NCI-H524 (cell line): ENCODE data around the gene UNC79.

Experiments used
- DNase-seq, 2 experiments: peaks; one replicate each; lab custom pipeline; 2025; lab: John Stamatoyannopoulos, UW

UNC79 gene

GRCh38 chr14:93727917-93728650 lies 297.3 kb downstream of the UNC79 start:
- DNase-seq: no peak

DNA sequence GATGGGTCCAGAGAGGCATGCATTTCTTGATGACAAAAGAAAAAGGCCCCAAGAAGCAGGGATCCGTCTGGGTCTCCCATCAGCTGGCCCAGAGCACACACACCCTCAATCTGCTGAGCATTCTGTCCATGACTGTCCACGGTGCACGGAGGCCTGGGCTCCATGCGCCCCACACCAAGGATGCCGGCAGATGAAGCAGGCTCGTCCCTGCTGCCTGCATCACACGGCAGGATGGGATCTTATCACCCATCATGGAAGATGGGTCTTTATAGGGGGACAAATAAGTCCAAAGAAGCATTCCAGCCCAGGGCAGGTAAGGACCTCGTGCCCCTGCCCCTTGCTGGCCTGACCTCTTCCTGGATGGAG lies 297.9 kb downstream of the UNC79 start:
- DNase-seq: no peak

DNA sequence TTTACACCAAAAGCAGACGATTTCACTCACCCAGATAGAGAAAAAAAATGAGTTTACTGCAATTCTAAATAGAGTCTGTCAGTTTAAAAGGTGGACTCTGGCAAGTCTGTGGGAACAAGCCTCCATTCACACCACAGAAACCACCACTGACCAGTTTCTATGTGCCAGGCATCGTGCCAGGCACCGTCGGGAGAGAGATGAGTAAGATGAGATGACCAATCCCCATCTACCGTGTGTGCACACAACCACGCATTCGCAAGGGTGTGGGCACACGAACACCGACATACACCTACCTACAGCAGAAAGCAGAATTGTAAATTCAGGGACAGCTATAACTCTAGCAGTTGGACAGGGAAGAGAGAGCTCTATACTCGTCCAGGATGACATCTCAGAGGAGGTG lies 299.3 kb downstream of the UNC79 start:
- no peak for DNase-seq

GRCh38 chr14:93731753-93732152 lies 301.0 kb downstream of the UNC79 start:
- no peak for DNase-seq

- no peak for DNase-seq
Observed at GRCh38 chr14:93732524-93732923, 301.8 kb downstream of the UNC79 start.

GRCh38 chr14:93733231-93733630 lies 302.5 kb downstream of the UNC79 start:
- no peak for DNase-seq

GRCh38 chr14:93733631-93734030 lies 302.9 kb downstream of the UNC79 start:
- DNase-seq: no peak

GRCh38 chr14:93734086-93734822 lies 303.5 kb downstream of the UNC79 start:
- no peak for DNase-seq

- no peak for DNase-seq
Observed at GRCh38 chr14:93735206-93735605, 304.5 kb downstream of the UNC79 start.

DNA sequence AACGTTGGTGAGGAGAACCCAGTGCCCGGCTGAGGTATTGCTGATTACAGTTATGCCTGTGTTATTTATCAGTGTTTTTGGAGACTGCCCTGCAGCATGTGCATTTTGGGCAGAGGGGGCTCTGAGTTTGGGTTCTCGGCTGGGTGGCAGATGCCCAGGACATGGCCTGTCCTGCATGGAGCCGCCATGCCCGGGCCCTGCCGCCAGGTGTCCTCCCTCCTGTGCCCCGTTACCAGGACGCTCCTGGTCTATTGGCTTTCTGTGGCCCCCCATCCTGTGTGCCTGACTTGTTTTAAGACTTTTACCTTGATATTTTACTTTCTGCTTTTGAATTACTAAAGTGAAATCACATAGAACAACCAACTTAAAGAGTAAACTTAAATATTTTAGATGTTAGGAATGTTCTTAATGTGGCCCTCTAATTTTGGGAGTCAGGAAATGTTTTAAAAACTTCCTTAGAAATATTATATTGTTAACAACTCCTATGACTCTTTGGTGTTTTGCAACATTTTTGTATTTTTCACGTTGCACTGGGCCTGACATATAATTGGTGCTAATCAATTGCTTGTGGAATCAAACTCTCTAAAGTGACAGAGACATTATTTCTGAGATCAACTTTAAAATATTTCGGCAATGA lies 305.8 kb downstream of the UNC79 start:
- peak in 1 of 2 experiments; percentile 24 for DNase-seq

- no peak for DNase-seq
Observed at GRCh38 chr14:93737634-93738033, 306.9 kb downstream of the UNC79 start.

DNA sequence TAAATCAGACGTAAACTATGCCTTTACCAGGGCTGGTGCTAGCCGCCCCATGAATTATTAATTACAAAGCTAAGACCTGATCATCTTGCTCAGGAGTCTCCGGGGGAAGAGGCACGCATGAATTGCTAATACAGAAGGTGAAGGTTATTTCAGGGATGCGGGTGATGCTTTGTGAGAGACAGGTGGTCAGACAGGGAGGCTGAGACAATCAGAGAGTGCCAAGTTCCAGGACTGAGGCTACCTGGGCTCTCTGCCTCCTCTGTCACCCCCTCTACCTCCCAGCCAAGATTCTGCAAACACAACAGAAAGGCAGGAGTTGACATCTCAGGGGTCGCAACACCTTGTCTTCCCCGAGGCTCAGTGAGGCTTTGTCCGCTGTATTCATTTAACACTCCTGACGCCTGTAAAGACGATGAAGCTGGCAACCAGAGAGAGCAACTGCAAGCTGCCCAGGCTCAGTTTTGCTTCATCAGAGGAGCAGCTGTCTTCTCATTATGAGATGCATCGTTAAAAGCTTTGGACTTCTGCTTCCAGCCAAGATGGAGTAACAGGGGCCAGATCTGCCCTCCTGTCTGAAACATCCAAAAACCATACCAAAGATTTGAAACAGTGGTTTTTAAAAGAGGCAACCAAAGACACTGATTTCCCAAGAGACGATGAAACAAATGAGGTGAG lies 311.0 kb downstream of the UNC79 start:
- DNase-seq: no peak

GRCh38 chr14:93742761-93743160 lies 312.0 kb downstream of the UNC79 start:
- DNase-seq: no peak

DNA sequence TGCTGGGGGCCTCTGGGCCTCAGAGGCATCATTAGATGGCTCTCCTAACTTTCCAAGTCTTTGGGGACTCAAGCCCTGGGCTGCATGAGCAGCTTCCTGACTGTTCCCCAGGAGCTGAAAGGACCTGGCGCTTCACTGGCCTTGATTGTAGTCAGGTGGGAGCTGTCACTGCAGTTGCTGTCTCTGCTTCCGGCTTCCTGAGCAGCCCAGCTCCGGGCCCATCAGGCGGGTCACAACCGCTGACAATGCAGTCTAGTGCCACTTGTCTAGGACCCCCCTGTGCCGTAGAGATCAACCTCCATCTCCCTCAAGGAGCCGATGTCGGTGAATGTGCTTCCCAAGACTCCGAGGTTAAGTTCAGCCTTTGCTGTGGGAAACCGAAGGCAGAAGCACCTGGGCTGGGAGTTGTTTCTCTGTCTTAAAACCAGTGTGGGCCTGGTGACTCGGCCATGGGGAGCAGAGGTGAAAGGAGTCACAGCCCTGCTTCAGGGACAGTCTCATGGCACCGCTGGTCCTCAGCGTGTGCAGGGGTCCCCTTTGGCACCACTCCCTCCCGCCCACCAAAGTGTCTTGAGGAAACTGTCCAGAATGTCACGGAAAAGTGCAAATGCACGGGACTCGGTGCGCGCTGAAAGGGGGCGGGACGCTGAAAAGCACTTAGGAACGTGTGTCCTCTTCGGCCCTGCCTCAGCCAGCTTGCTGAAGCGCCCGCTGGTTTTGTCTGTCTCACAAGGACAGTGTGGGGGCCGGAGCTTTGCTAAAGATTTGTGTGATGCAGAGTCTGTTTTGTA lies 312.7 kb downstream of the UNC79 start:
- no peak for DNase-seq

DNA sequence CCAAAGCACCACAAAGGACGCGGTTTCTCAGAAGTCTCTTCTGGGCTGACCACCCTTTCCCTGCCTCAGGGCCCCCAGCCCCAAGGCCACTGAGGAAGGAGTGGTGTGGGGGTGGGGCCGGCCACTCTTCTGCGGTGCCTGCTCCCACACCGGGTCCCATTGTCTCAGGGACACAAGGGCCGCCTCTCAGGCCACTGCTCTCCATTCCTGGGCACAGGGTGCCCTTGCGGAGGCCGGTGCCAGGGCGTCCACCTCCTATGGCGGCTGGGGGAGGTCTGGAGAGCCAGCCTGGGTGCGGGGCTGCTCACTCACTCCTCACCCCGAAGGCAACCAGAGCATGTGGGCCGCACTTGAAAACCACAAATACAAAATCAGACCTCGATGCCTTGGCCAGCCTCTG lies 313.4 kb downstream of the UNC79 start:
- DNase-seq: no peak

DNA sequence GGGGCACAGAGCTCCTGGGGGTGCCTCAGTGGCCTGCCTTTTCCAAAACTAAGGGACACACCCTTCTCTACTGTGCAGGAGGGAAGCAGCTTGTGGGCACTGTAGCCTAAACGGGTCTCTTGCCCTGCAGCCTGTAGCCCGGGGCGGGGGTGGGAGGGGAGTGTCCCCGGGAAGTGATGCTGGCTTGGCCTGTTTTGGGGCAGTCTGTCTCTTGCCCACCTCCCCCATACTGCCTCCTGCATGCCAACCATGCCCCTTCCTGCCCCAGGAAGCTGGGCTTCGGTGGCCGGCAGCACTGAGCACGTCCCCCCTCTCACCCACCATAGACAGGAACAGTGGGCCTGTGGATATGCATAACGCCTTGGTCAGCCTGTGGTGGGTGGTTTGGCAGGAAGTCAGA lies 314.1 kb downstream of the UNC79 start:
- no peak for DNase-seq

GRCh38 chr14:93745603-93746273 lies 315.0 kb downstream of the UNC79 start:
- DNase-seq: no peak

DNA sequence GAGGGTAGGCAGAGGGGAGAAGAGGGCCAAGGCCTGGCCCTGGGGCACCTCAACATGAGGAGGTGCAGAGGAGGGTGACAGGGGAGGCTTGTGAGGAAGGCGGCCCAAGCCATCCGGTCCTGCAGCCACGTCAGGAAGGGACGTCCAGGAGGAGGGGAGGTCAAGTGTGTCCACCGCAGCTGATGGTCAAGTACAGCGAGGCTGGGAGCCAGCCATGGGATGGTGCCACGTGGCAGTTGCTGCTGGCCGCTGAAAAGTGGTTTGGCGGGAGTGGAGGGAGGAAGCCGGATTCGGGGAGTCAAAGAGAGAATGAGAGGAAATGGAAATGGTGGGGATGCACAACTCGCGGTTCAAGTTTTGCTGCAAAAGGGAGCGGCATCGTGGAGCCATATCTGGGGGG lies 316.4 kb downstream of the UNC79 start:
- no peak for DNase-seq

GRCh38 chr14:93747560-93747959 lies 316.8 kb downstream of the UNC79 start:
- no peak for DNase-seq

GRCh38 chr14:93748208-93749075 lies 317.7 kb downstream of the UNC79 start:
- no peak for DNase-seq
